ENCODE measurements around the gene PDE4A. TPM values are rescaled to one million over a fixed set of nuclear protein-coding genes. Genes with fewer than 3 reads are reported as not detected.

PDE4A gene
- total and polyA plus RNA-seq, 8 donors = 5.0 to 12.6 (median 9.3) TPM

DNA sequence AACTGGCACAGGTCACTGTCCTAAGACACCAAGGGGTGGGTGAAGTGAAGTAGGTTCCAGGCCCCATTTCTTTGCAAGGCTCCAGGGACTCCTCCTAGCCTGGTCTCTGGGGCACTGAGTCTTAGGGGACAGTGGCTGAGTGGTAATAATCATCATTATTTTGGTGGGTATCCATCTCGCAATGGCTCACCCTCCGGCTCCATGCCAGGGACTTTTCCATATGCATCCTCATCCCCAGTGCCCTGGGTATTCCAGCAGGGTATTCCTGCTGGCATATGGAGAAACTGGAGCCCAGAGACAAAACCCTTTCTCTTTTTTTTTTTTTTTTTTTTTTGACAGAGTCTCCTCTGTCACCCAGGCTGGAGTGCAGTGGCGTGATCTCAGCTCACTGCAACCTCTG lies 2.5 kb downstream of the PDE4A start:
- H3K27me3 ChIP-seq = peaks cover 0 to 18% (median 3%) of the 10 kb centered on the region in 4 donors
- no peaks in the 10 kb centered on the region for H3K36me3 ChIP-seq
- TF ChIP-seq, protein P1, sequence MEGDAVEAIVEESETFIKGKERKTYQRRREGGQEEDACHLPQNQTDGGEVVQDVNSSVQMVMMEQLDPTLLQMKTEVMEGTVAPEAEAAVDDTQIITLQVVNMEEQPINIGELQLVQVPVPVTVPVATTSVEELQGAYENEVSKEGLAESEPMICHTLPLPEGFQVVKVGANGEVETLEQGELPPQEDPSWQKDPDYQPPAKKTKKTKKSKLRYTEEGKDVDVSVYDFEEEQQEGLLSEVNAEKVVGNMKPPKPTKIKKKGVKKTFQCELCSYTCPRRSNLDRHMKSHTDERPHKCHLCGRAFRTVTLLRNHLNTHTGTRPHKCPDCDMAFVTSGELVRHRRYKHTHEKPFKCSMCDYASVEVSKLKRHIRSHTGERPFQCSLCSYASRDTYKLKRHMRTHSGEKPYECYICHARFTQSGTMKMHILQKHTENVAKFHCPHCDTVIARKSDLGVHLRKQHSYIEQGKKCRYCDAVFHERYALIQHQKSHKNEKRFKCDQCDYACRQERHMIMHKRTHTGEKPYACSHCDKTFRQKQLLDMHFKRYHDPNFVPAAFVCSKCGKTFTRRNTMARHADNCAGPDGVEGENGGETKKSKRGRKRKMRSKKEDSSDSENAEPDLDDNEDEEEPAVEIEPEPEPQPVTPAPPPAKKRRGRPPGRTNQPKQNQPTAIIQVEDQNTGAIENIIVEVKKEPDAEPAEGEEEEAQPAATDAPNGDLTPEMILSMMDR (IDR thresholded peaks at IDR 0.05) = no peak
- peaks cover 0 to 22% (median 0%) of the 10 kb centered on the region in 3 donors for H3K4me1 ChIP-seq
- ATAC-seq (no peak), DNase-seq (no peak), FAIRE-seq (no peak)
- no peak overlapping the region for H3K4me3 ChIP-seq
- intact Hi-C loops (cut with DNase I) = no loop called here
- 72 to 79% methylated on average over 3 of the region's 3 CpGs for WGBS, 2 donors
- H3K9me3 ChIP-seq = no peaks in the 10 kb centered on the region
- no peak overlapping the region for H3K27ac ChIP-seq

DNA sequence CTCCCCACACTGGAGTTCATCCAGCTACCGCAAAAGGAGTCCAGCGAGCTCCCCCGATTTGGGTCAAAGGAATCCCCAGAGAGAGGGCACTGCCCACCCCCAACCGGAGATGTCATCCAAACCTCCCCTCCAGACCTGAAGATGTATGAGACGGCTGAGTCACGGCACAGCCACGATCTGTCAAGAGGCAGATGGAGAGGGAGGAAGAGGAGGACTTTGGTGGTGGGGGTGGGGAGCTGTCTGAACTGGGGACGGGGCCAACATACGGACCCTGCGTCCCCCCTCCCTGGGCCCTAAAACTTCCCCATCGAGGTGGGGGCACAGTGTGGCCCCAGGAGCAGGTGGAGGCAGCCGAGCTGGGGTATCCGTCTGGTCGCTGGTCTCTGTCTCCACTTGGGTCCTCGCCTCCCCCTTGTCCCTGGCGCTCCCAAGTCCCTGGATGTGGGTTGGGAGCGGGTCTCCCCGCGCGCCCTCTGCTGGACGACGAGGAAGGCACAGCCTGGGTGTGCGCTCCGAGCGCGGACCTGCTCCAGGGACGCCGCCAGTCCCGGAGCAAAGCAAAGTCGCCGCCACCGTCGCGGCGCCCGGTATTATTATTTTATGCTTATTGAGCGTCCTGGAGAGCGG lies 3.8 kb downstream of the PDE4A start:
- FAIRE-seq (no peak), ATAC-seq (peak; percentile 92 to 96 (median 93)), DNase-seq (peak; percentile 74 to 97 (median 88))
- peak overlapping the region in 2 of 4 donors; percentile 29 to 35 for H3K4me3 ChIP-seq
- H3K27me3 ChIP-seq = peaks cover 0 to 17% (median 3%) of the 10 kb centered on the region in 4 donors
- 2 to 3% methylated on average over 36 to 38 of the region's 38 CpGs for WGBS, 2 donors
- H3K27ac ChIP-seq = no peak overlapping the region
- H3K4me1 ChIP-seq = peaks cover 0 to 22% (median 0%) of the 10 kb centered on the region in 3 donors
- intact Hi-C loops (cut with DNase I) = no loop called here
- no peaks in the 10 kb centered on the region for H3K9me3 ChIP-seq
- TF ChIP-seq, protein P1 (IDR thresholded peaks at IDR 0.05) = peak; percentile 83 to 93 (median 88)
- H3K36me3 ChIP-seq = no peaks in the 10 kb centered on the region

DNA sequence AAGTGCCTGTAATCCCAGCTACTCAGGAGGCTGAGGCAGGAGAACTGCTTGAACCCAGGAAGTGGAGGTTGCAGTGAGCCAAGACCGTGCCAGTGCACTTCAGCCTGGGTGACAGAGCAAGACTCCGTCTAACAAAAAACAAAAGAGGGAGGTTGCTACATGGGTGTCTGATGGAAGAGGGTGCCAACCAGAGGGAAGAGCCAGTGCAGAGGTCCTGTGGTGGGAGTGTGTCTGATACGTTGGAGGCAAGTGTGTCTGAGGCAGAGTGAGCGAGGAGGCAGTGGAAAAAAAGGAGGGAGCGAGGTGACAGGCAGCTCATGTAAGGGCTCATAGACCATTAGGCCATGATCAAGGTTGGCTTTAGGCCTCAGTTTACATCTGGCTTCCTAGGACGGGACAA lies 6.8 kb downstream of the PDE4A start:
- Histone ChIP-seq H3K27ac (no peak overlapping the region), H3K9me3 (no peaks in the 10 kb centered on the region), H3K4me3 (no peak overlapping the region), H3K27me3 (no peaks in the 10 kb centered on the region), H3K4me1 (peaks cover 0 to 22% (median 0%) of the 10 kb centered on the region in 3 donors), H3K36me3 (no peaks in the 10 kb centered on the region)
- intact Hi-C loops (cut with DNase I) = no loop called here
- no peak for DNase-seq
- TF ChIP-seq, protein P1 (IDR thresholded peaks at IDR 0.05) = no peak
- ATAC-seq = no peak
- no peak for FAIRE-seq
- 91 to 97% methylated on average over 5 to 6 of the region's 6 CpGs for WGBS, 2 donors

DNA sequence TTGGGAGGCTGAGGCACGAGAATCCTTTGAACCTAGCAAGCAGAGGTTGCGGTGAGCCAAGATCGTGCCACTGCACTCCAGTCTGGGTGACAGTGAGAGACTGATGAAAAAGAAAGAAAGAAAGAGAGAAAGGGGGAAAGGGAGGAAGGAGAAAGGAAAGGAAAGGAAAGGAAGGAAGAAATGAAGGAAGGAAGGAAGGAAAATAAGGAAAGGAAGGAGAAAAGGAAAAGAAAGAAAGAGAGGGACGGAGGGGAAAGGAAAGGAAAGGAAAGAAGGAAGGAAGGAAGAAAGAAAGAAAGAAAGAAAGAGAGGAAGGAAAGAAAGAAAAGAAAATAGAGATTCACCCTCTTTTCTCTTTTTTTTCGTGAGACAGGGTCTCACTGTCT lies 8.7 kb downstream of the PDE4A start:
- TF ChIP-seq, protein P1 (IDR thresholded peaks at IDR 0.05) = no peak
- Histone ChIP-seq H3K4me3 (no peak overlapping the region), H3K27ac (no peak overlapping the region), H3K27me3 (no peaks in the 10 kb centered on the region), H3K9me3 (no peaks in the 10 kb centered on the region), H3K4me1 (peaks cover 0 to 27% (median 4%) of the 10 kb centered on the region in 3 donors), H3K36me3 (no peaks in the 10 kb centered on the region)
- intact Hi-C loops (cut with DNase I) = no loop called here
- WGBS, 2 donors = 75 to 85% methylated on average over 5 of the region's 5 CpGs
- FAIRE-seq (no peak), ATAC-seq (no peak), DNase-seq (no peak)

Measured in pancreas (tissue), 10 donors.